Measurements from ENCODE around the gene SCLY.
"Not testable (repeated sequence)": the region's sequence is repeated elsewhere in the genome, so short reads cannot be mapped to it uniquely, and the experiment has no call there.

SCLY gene

DNA sequence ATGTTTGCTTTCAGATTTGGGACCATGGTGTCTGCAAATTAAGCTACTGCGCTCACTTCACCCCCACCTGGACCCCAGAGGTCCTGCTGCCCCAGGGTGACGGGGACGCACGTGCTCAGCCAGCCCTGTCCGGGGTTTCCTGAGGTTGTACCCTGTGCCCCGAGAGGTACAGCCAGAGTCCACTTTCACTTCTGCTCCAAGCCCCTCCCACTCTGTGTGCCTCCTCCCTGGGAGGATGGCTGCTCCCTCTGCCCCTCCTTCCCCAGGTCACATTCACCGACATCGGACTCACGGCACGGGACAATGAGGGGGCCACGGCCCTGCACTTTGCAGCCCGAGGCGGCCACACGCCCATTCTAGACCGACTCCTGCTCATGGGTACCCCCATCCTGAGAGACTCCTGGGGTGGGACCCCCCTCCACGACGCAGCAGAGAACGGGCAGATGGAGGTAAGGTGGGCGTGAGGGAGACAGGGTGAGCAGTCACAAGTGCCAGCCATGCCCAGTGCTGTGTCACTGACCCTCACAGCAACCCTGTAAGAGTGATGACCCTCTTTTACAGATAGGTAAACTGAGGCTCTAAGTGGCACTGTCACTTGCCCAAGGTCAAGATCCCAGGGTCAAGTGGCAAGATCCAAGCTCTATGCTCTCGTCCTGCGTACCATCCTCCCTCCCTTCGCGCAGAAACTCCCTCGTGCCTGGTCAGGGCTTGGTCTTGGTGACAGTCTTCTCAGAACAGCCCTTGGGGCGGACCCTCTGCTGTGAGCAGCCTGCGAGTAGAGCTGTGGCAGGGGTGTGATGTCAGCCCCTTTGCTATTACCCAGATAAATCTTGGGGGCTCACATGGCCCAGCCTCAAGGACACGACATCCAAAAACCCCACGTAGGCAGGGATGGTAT is 47.0 kb downstream of the SCLY start:
- DNase-seq (ENCODE audit: low spot score) = peak; percentile 85
- TF ChIP-seq, protein P1, sequence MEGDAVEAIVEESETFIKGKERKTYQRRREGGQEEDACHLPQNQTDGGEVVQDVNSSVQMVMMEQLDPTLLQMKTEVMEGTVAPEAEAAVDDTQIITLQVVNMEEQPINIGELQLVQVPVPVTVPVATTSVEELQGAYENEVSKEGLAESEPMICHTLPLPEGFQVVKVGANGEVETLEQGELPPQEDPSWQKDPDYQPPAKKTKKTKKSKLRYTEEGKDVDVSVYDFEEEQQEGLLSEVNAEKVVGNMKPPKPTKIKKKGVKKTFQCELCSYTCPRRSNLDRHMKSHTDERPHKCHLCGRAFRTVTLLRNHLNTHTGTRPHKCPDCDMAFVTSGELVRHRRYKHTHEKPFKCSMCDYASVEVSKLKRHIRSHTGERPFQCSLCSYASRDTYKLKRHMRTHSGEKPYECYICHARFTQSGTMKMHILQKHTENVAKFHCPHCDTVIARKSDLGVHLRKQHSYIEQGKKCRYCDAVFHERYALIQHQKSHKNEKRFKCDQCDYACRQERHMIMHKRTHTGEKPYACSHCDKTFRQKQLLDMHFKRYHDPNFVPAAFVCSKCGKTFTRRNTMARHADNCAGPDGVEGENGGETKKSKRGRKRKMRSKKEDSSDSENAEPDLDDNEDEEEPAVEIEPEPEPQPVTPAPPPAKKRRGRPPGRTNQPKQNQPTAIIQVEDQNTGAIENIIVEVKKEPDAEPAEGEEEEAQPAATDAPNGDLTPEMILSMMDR (IDR thresholded peaks at IDR 0.05; ENCODE audit: extremely low read depth, missing control alignments) = no peak

DNA sequence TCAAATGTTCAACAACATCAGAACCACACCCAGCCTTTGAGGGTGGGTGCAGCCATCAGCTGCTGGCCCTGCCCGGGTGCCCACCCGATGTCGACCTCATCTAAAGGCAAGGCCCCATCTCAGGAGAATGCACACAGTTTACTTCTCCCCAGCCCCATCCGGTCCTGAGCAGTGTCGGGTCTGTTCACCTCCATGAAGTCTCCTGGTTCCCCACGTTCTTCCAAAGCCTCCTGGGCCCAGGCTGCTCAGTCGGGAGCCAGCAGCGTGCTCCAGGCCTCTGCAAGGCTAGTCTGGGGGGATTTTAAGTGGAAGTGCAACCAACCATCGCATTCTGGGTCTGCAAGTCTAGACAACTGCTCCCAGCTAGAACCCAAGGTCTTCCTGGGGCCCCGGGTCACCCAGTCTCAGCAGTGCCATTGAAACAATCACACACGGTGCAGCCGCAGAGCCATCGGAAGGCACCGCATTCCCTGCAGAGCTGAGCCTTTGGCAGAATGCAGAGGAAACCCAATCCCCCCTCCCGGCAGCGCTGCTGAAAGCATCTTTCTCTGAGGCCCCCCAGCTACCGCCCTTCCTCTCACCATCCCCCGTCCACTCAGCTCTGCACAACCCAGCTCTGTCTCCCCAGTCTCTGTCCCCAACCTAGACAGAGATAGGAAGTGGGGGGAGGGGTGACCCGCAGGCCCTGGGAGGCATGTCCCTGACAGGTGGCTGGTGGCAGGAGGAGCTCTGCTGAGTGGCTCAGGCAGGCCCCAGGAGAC is 47.8 kb downstream of the SCLY start:
- TF ChIP-seq, protein P1 (IDR thresholded peaks at IDR 0.05; ENCODE audit: extremely low read depth, missing control alignments) = no peak
- peak; percentile 67 for DNase-seq (ENCODE audit: low spot score)

DNA sequence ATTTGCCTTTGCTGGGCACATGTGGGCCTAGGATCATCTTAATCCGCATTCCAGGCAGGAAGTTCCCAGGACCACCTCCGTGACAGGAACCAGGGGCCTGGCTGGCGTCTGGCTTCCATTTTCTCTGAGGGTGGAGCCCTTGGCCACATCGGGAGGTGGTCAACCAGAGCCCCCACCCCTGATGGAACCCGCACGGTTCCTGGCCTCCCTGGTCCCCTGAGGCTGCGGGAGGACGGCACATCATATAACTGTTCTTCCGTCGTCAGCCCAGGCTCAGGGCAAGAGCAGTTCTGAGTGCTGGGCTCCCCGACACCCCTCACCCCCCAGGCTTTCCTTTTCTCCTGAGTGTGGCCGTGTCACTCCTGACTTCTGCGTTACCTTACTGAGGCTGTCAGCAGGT is 52.8 kb downstream of the SCLY start:
- DNase-seq (ENCODE audit: low spot score) = no peak
- TF ChIP-seq, protein P1 (IDR thresholded peaks at IDR 0.05; ENCODE audit: extremely low read depth, missing control alignments) = no peak

DNA sequence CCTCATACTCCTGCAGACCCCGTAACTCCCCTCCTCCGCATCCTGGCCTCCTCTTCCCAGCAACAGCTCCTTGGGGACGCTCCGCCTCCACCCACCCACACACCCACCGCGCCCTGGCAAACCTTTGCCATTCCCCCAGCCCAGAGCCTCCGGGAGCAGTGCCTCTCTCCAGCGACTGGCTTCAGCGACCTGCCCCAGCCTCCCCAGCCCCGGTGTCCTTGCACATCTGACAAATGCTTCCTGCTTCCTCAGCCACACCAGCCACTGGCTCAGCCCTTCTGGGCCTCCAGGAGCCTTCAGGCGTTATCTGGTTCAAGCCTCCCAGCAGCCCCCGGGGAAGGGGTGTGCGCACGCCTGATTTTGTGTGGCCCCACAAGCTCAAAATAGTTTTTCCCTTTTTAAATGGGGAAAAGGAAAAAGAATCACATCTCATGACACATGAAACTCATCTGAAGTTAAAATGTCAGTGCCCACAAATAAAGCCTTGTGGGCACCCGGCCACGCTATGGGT is 53.6 kb downstream of the SCLY start:
- TF ChIP-seq, protein P1 (IDR thresholded peaks at IDR 0.05; ENCODE audit: extremely low read depth, missing control alignments) = no peak
- DNase-seq (ENCODE audit: low spot score) = no peak

DNA sequence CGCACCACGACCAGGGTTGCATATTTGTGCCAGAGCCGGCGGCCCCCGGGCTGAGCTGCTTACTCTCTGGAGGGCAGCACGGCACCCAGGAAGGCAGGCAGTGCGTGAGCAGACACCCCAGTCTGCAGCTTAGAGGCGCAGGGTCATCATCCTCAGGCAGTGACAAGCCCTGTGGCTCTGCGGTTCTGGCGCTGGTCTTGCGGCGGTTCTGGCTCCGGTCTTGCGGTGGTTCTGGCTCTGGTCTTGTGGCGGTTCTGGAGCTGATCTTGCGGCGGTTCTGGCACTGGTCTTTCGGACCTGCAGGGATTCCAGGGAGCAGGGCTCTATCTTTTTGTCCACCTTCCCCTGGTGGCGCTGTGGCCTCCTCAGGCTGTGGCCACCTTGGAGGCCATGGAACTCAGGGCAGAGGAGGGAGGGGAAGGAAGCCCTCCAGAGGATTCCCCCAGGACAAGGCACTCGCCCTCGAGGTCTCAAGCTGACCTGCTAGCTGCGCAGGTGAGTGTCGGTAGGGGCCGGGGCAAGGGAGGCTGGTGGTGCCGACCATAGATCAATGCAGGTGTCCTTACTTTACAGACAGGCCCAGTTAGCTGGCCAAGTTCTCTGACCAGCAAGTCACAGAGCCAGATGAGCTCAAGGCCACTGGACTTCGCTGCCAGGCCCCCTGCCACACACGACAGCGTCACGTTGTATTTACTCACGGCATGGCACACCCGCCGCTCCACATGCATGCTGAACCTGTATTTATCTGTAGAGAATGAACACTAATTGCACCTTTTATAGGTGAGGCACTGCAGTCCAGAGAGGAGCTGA is 54.3 kb downstream of the SCLY start:
- TF ChIP-seq, protein P1 (IDR thresholded peaks at IDR 0.05; ENCODE audit: extremely low read depth, missing control alignments) = no peak
- no peak for DNase-seq (ENCODE audit: low spot score)

DNA sequence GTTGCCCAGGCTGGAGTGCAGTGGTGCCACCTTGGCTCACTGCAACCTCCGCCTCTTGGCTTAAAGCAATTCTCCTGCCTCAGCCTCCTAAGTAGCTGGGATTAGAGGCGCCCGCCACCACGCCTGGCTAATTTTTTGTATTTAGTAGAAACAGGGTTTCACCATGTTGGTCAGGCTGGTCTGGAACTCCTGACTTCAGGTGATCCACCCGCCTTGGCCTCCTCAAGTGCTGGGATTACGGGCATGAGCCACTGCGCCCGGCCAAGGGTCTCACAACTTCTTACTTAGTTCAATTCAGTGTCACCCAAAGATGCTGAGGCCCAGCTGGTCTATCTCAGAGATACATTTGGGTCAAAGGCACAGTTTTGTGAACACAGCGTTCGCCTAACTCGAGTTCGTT is 54.9 kb downstream of the SCLY start:
- not testable (repeated sequence) for DNase-seq (ENCODE audit: low spot score)
